GM18508 (cell line): Measurements from ENCODE around the gene CACNA1H.

ENCODE experiments used
- ATAC-seq: cut with Tn5 transposase; IDR thresholded peaks from one replicate; pipeline ENCODE4 v1.9.1; 2021; ENCODE audit warnings: moderate number of reproducible peaks; ENCODE audit not compliant: insufficient read depth, unreplicated experiment

The CACNA1H gene

GRCh38 chr16:1121601-1122397 lies 31.1 kb upstream of the CACNA1H start:
- no peak for ATAC-seq

GRCh38 chr16:1122398-1122765 lies 30.5 kb upstream of the CACNA1H start:
- ATAC-seq: no peak

- ATAC-seq: no peak
Measured at GRCh38 chr16:1123525-1124230, 29.2 kb upstream of the CACNA1H start.

GRCh38 chr16:1124291-1124690 lies 28.6 kb upstream of the CACNA1H start:
- ATAC-seq: no peak

- no peak for ATAC-seq
Measured at GRCh38 chr16:1124795-1125194, 28.1 kb upstream of the CACNA1H start.

GRCh38 chr16:1125471-1125870 lies 27.4 kb upstream of the CACNA1H start:
- ATAC-seq: no peak

GRCh38 chr16:1126044-1126443 lies 26.9 kb upstream of the CACNA1H start:
- ATAC-seq: no peak

GRCh38 chr16:1126586-1126985 lies 26.3 kb upstream of the CACNA1H start:
- no peak for ATAC-seq

- ATAC-seq: no peak
Measured at GRCh38 chr16:1127101-1127500, 25.8 kb upstream of the CACNA1H start.

- no peak for ATAC-seq
Measured at GRCh38 chr16:1127971-1128715, 24.8 kb upstream of the CACNA1H start.

- ATAC-seq: no peak
Measured at GRCh38 chr16:1129106-1129960, 23.6 kb upstream of the CACNA1H start.

- no peak for ATAC-seq
Measured at GRCh38 chr16:1130382-1130781, 22.5 kb upstream of the CACNA1H start.

- ATAC-seq: no peak
Measured at GRCh38 chr16:1131378-1131994, 21.4 kb upstream of the CACNA1H start.

GRCh38 chr16:1132431-1132830 lies 20.5 kb upstream of the CACNA1H start:
- ATAC-seq: no peak

GRCh38 chr16:1133271-1133670 lies 19.6 kb upstream of the CACNA1H start:
- ATAC-seq: no peak

- no peak for ATAC-seq
Measured at GRCh38 chr16:1133810-1134520, 18.9 kb upstream of the CACNA1H start.

GRCh38 chr16:1134776-1135458 lies 18.0 kb upstream of the CACNA1H start:
- no peak for ATAC-seq

- no peak for ATAC-seq
Measured at GRCh38 chr16:1135459-1135825, 17.5 kb upstream of the CACNA1H start.

- ATAC-seq: no peak
Measured at GRCh38 chr16:1137604-1138003, 15.3 kb upstream of the CACNA1H start.
